Measurements from ENCODE around the gene SBK2. TPM values are rescaled to one million over a fixed set of nuclear protein-coding genes. Genes with fewer than 3 reads are reported as not detected.
A peak's percentile ranks its signal among the peaks of the same experiment; 100 is the strongest.

The SBK2 gene
- total RNA-seq, 1 donor from 2014 or later = 0.42 TPM

GRCh38 chr19:55484593-55485438 lies 52.1 kb downstream of the SBK2 start, which contains the start of gene NAT14:
TSS of gene NAT14 (plus strand) at chr19:55485188. CDS start at chr19:55485709, 521 bp downstream.
- TF ChIP-seq CTCF (IDR thresholded peaks at IDR 0.05; ENCODE audit: partially characterized antibody, unreplicated experiment) = no peak

GRCh38 chr19:55483706-55484592 lies 53.0 kb downstream of the SBK2 start:
- H3K27ac Mint-ChIP-seq (ENCODE audit: unreplicated experiment) = peak overlapping the region; percentile 94
- DNase-seq = peak; percentile 67
- peaks cover 18% of the 10 kb centered on the region for H3K4me1 Mint-ChIP-seq (ENCODE audit: low read depth, unreplicated experiment)
- peaks cover 19% of the 10 kb centered on the region for H3K27me3 Mint-ChIP-seq (ENCODE audit: unreplicated experiment)
- peak overlapping the region; percentile 77 for H3K4me3 Mint-ChIP-seq (ENCODE audit: unreplicated experiment)
- no peaks in the 10 kb centered on the region for H3K36me3 Mint-ChIP-seq (ENCODE audit: unreplicated experiment)
- H3K9me3 Mint-ChIP-seq (ENCODE audit: unreplicated experiment) = peaks cover 12% of the 10 kb centered on the region
- TF ChIP-seq CTCF (IDR thresholded peaks at IDR 0.05; ENCODE audit: partially characterized antibody, unreplicated experiment) = no peak

More at GRCh38 chr19:55484593-55485438, 52.1 kb downstream of the SBK2 start, which contains the start of gene NAT14:
- Mint-ChIP-seq H3K27me3 (ENCODE audit: unreplicated experiment) (peaks cover 17% of the 10 kb centered on the region), H3K4me1 (ENCODE audit: low read depth, unreplicated experiment) (peaks cover 14% of the 10 kb centered on the region), H3K36me3 (ENCODE audit: unreplicated experiment) (no peaks in the 10 kb centered on the region), H3K27ac (ENCODE audit: unreplicated experiment) (peak within 1 kb of the TSS; percentile 94), H3K4me3 (ENCODE audit: unreplicated experiment) (peak within 1 kb of the TSS; percentile 92), H3K9me3 (ENCODE audit: unreplicated experiment) (peaks cover 10% of the 10 kb centered on the region)
- DNase-seq = peak; percentile 92

GRCh38 chr19:55482967-55483705 lies 53.8 kb downstream of the SBK2 start:
- no peak overlapping the region for H3K4me3 Mint-ChIP-seq (ENCODE audit: unreplicated experiment)
- H3K27ac Mint-ChIP-seq (ENCODE audit: unreplicated experiment) = no peak overlapping the region
- peaks cover 25% of the 10 kb centered on the region for H3K4me1 Mint-ChIP-seq (ENCODE audit: low read depth, unreplicated experiment)
- H3K27me3 Mint-ChIP-seq (ENCODE audit: unreplicated experiment) = peaks cover 19% of the 10 kb centered on the region
- H3K36me3 Mint-ChIP-seq (ENCODE audit: unreplicated experiment) = no peaks in the 10 kb centered on the region
- TF ChIP-seq CTCF (IDR thresholded peaks at IDR 0.05; ENCODE audit: partially characterized antibody, unreplicated experiment) = no peak
- no peak for DNase-seq
- peaks cover 12% of the 10 kb centered on the region for H3K9me3 Mint-ChIP-seq (ENCODE audit: unreplicated experiment)

- H3K27me3 Mint-ChIP-seq (ENCODE audit: unreplicated experiment) = peaks cover 15% of the 10 kb centered on the region
- no peak overlapping the region for H3K4me3 Mint-ChIP-seq (ENCODE audit: unreplicated experiment)
- H3K4me1 Mint-ChIP-seq (ENCODE audit: low read depth, unreplicated experiment) = peaks cover 27% of the 10 kb centered on the region
- TF ChIP-seq CTCF (IDR thresholded peaks at IDR 0.05; ENCODE audit: partially characterized antibody, unreplicated experiment) = no peak
- H3K27ac Mint-ChIP-seq (ENCODE audit: unreplicated experiment) = no peak overlapping the region
- no peaks in the 10 kb centered on the region for H3K36me3 Mint-ChIP-seq (ENCODE audit: unreplicated experiment)
- H3K9me3 Mint-ChIP-seq (ENCODE audit: unreplicated experiment) = peaks cover 16% of the 10 kb centered on the region
- no peak for DNase-seq
Measured at GRCh38 chr19:55482156-55482961, 54.6 kb downstream of the SBK2 start.

All from glutamatergic neuron (in vitro differentiated cells).